K562 (cell line): ENCODE results near the gene MILR1. TPM values are rescaled to one million over a fixed set of nuclear protein-coding genes. Genes with fewer than 3 reads are reported as not detected.

Experiments
- ATAC-seq: fragments of 200-7000 bp; cut with Tn5 transposase; 3 replicates; pipeline ENCODE4 v1.9.1; 2020; ENCODE audit warnings: moderate library complexity
- BruUV-seq: library from RNA; stranded (reverse); fragments of 400-500 nt; replicated peaks from 2 replicates; lab custom pipeline; 2021; lab: Mats Ljungman, UMichigan
- CTCF ChIA-PET: fragments of 300-600 bp; formaldehyde crosslinking; extraction: SDS; loops from one replicate; lab custom pipeline; 2021; ENCODE audit warnings: low intra/inter-chr PET ratio; lab: Yijun Ruan, JAX
- POLR2A ChIA-PET: fragments of 300-600, 350-650 bp; sonication (Branson Sonifier 250); formaldehyde crosslinking; extraction: SDS; loops from one replicate; lab custom pipeline; 2021; ENCODE audit warnings: antibody characterized with exemption, inconsistent platforms; lab: Yijun Ruan, JAX
- DNase-seq, 4 experiments: peaks; one replicate each; pipeline versions ENCODE4 v3.0.0 to v3.0.0-alpha.2; 2011 to 2018; ENCODE audit warnings: low spot score in 3 of 4, mixed read lengths in 3 of 4; ENCODE audit errors: extremely low read depth in 1 of 4
- FAIRE-seq: peaks from 2 replicates; lab custom pipeline; 2011; peaks lifted over from hg19 to GRCh38; lab: Jason Lieb, UNC
- H2AFZ ChIP-seq: 2 replicates; pipeline ENCODE4 v1.6.0; 2011; ENCODE audit warnings: low read depth, low read length, control low read depth, inconsistent platforms
- H3K27ac ChIP-seq: fragments of 200-600 bp; 3 replicates; pipeline ENCODE4 v1.8.0; 2011; ENCODE audit warnings: low read depth, mild to moderate bottlenecking, control low read depth, inconsistent platforms, low read length, moderate library complexity, mixed read lengths; ENCODE audit errors: extremely low read depth
- H3K27me3 ChIP-seq, 2 experiments: fragments of 300-600 bp in 1 of 2; 2 replicates in 1 of 2; 3 replicates in 1 of 2; pipeline versions ENCODE4 v1.6.0 to v1.8.0; 2011; ENCODE audit warnings: inconsistent platforms in 2 of 2, low read length in 2 of 2, mild to moderate bottlenecking in 1 of 2, mixed read lengths in 1 of 2, moderate library complexity in 1 of 2; ENCODE audit not compliant: control insufficient read depth in 2 of 2, insufficient read depth in 2 of 2
- H3K36me3 ChIP-seq: fragments of 300-600 bp; 3 replicates; pipeline ENCODE4 v1.8.0; 2011; ENCODE audit warnings: mild to moderate bottlenecking, low read length, inconsistent platforms; ENCODE audit not compliant: control insufficient read depth, insufficient read depth
- H3K4me1 ChIP-seq, 2 experiments: fragments of 200-600 bp in 1 of 2; replicated peaks in 1 of 2; 2 replicates in 1 of 2; 3 replicates in 1 of 2; pipeline versions ENCODE4 v1.5.1 to v1.8.0; 2011; ENCODE audit warnings: inconsistent platforms in 2 of 2, low read length in 2 of 2, mild to moderate bottlenecking in 1 of 2, mixed read lengths in 1 of 2, moderate library complexity in 1 of 2; ENCODE audit not compliant: control insufficient read depth in 2 of 2, insufficient read depth in 2 of 2
- H3K4me2 ChIP-seq: 2 replicates; pipeline ENCODE4 v1.6.1; 2011; ENCODE audit warnings: low read length, control low read depth, inconsistent platforms, mixed read lengths; ENCODE audit not compliant: insufficient read depth
- H3K4me3 ChIP-seq: fragments of 200-600 bp; sonication (generic), shearing (Covaris generic); 2 replicates; pipeline ENCODE4 v1.5.1; 2016; ENCODE audit warnings: control low read depth, inconsistent platforms
- H3K79me2 ChIP-seq: fragments of 200-600 bp; 3 replicates; pipeline ENCODE4 v1.8.0; 2011; ENCODE audit warnings: low read length, inconsistent platforms; ENCODE audit not compliant: control insufficient read depth, insufficient read depth
- H3K9ac ChIP-seq, 2 experiments: 2 replicates each; pipeline versions ENCODE4 v1.6.0 to v1.6.1; 2011; ENCODE audit warnings: low read depth in 2 of 2, low read length in 2 of 2, control low read depth in 1 of 2, inconsistent platforms in 1 of 2, mild to moderate bottlenecking in 1 of 2, mixed read lengths in 1 of 2; ENCODE audit not compliant: insufficient read depth in 1 of 2
- H3K9me1 ChIP-seq: one replicate; pipeline ENCODE4 v1.6.0; 2011; ENCODE audit warnings: inconsistent platforms, mild to moderate bottlenecking, low read length, moderate library complexity; ENCODE audit not compliant: control insufficient read depth, insufficient read depth
- H3K9me3 ChIP-seq: replicated peaks from 2 replicates; pipeline ENCODE4 v1.5.1; 2011; ENCODE audit warnings: low read depth, low read length, inconsistent platforms; ENCODE audit not compliant: control insufficient read depth, insufficient read depth
- H4K20me1 ChIP-seq: replicated peaks from 2 replicates; pipeline ENCODE4 v1.6.1; 2011; ENCODE audit warnings: low read length, inconsistent platforms, mixed read lengths; ENCODE audit not compliant: control insufficient read depth, insufficient read depth
- EP300 ChIP-seq: IDR thresholded peaks from 2 replicates; pipeline ENCODE4 v1.6.1; 2012; ENCODE audit warnings: low read length, improper control_type of control experiment
- HMG20B ChIP-seq: fragments of 250-450 bp; sonication (Bioruptor Pico); IDR thresholded peaks from 2 replicates; pipeline ENCODE4 v1.5.0; 2021; ENCODE audit warnings: mild to moderate bottlenecking
- NR2C1 ChIP-seq, 2 experiments: fragments of 450-650 bp; IDR thresholded peaks; 2 replicates each; pipeline ENCODE4 v1.6.1; 2017; ENCODE audit warnings: mild to moderate bottlenecking in 2 of 2, antibody characterized with exemption in 1 of 2, inconsistent platforms in 1 of 2, missing compliant biosample characterization in 1 of 2, missing genetic modification characterization in 1 of 2
- NRF1 ChIP-seq, 2 experiments: fragments of 450-650 bp; IDR thresholded peaks in 1 of 2; conservative IDR thresholded peaks in 1 of 2; 2 replicates each; pipeline ENCODE4 v1.6.1; 2014; ENCODE audit warnings: mild to moderate bottlenecking in 2 of 2
- POLR2A ChIP-seq: fragments of 450-650 bp; conservative IDR thresholded peaks from 2 replicates; pipeline ENCODE4 v1.6.1; 2016
- VEZF1 ChIP-seq: fragments of 200-800 bp; sonication (Bioruptor generic); IDR thresholded peaks from 2 replicates; pipeline ENCODE4 v1.6.1; 2017; ENCODE audit warnings: missing genetic modification characterization, missing compliant biosample characterization
- ZBTB40 ChIP-seq, 2 experiments: fragments of 450-650 bp in 1 of 2; sonication (generic) in 1 of 2; formaldehyde crosslinking in 1 of 2; IDR thresholded peaks; 2 replicates each; pipeline versions ENCODE4 v1.7.1 to v1.9.0; 2016 to 2022; ENCODE audit warnings: inconsistent platforms in 1 of 2, mild to moderate bottlenecking in 1 of 2, missing genetic modification reagents in 1 of 2
- ZNF511 ChIP-seq: sonication (generic); formaldehyde crosslinking; IDR thresholded peaks from 2 replicates; pipeline ENCODE4 v1.8.0; 2022; ENCODE audit warnings: mild to moderate bottlenecking, missing genetic modification reagents
- WGBS: fragments of 100-300 bp; shearing (Covaris generic); methylation state at CpG from one replicate; pipeline ENCODE4 v1.1.6; 2016; ENCODE audit warnings: low coverage, mixed read lengths; ENCODE audit not compliant: insufficient coverage; ENCODE audit errors: missing lambda C conversion rate; 5-methylcytosine and 5-hydroxymethylcytosine counted together
- in situ Hi-C: fragments of 300-500 bp; cut with MboI; formaldehyde crosslinking; loops from 4 replicates; pipeline ENCODE4 v1.15.0; 2018; ENCODE audit warnings: inconsistent platforms, mixed read lengths
- intact Hi-C: fragments of 100-400 bp; cut with micrococcal nuclease; formaldehyde crosslinking; loops from 2 replicates; pipeline ENCODE4 v1.14.2; 2022
- polyA plus RNA-seq, 8 experiments: library from polyadenylated mRNA; depleted of rRNA in 4 of 8; stranded (reverse) in 5 of 8; unstranded in 3 of 8; fragments of >200 nt; fragmentation: Nextera tagmentation in 2 of 8; fragmentation: Illumina TruSeq in 1 of 8; extraction: Ambion mirVana in 2 of 8; extraction: Trizol in 1 of 8; gene quantifications; 2 replicates each; pipeline versions ENCODE4 v1.2.1 to v1.2.3, GENCODE V29; 2011 to 2014; ENCODE audit warnings: inconsistent platforms in 1 of 8, missing spikeins in 1 of 8
- total RNA-seq, 7 experiments: library from RNA; depleted of rRNA in 6 of 7; stranded (reverse); fragments of >200 nt in 6 of 7; fragmentation: Illumina TruSeq in 2 of 7; extraction: Trizol in 2 of 7; gene quantifications; 2 replicates each; pipeline versions ENCODE4 v1.2.1 to v1.2.3, GENCODE V29; 2011 to 2021; ENCODE audit warnings: low replicate concordance in 1 of 7
- TF ChIP-seq, protein P1 (sequence below): fragments of 450-650 bp; formaldehyde crosslinking; IDR thresholded peaks from 2 replicates; pipeline ENCODE4 v1.4.0; 2022; ENCODE audit warnings: missing genetic modification characterization

MILR1 gene
- total and polyA plus RNA-seq, 9 of the 15 experiments (the other 6 are each of a cell fraction or from before 2014, with no cell fraction given), result 3.8 to 14.1 (median 7.1) TPM

- Histone ChIP-seq H3K4me1 (no peaks in the 10 kb centered on the region), H2AFZ (no peak overlapping the region), H4K20me1 (no peaks in the 10 kb centered on the region), H3K9me3 (no peaks in the 10 kb centered on the region), H3K36me3 (no peaks in the 10 kb centered on the region), H3K4me2 (no peak overlapping the region), H3K27ac (no peak overlapping the region), H3K4me3 (no peak overlapping the region), H3K9ac (no peak overlapping the region), H3K27me3 (no peaks in the 10 kb centered on the region), H3K79me2 (no peaks in the 10 kb centered on the region), H3K9me1 (no peaks in the 10 kb centered on the region)
- no TSS peak for BruUV-seq
- intact Hi-C loops (no loop called here), in situ Hi-C loops (no loop called here)
- ATAC-seq (peak; percentile 20; the same call in 2 of the 3 replicates), FAIRE-seq (no peak), DNase-seq (no peak)
- ChIA-PET CTCF (no interaction called here), POLR2A (interaction anchor here (0.6 to 3.4 kb wide), 3 partner anchors 9 to 47 kb away, joined by 3 to 11 read pairs (median 3); partner anchors contain the start of gene MILR1)
- WGBS, result 40% methylated on average over 8 of the region's 8 CpGs
- no peak for TF ChIP-seq EP300
- no peak for TF ChIP-seq ZNF511
- TF ChIP-seq NRF1 (conservative IDR thresholded peaks at IDR 0.05 in 1 of 2, IDR thresholded peaks at IDR 0.05 in 1 of 2), result no peak
- no peak for TF ChIP-seq ZBTB40 (IDR thresholded peaks at IDR 0.05)
- TF ChIP-seq ZBTB40 (CRISPR knock-in tag; IDR thresholded peaks at IDR 0.05), result no peak
- TF ChIP-seq, protein P1, sequence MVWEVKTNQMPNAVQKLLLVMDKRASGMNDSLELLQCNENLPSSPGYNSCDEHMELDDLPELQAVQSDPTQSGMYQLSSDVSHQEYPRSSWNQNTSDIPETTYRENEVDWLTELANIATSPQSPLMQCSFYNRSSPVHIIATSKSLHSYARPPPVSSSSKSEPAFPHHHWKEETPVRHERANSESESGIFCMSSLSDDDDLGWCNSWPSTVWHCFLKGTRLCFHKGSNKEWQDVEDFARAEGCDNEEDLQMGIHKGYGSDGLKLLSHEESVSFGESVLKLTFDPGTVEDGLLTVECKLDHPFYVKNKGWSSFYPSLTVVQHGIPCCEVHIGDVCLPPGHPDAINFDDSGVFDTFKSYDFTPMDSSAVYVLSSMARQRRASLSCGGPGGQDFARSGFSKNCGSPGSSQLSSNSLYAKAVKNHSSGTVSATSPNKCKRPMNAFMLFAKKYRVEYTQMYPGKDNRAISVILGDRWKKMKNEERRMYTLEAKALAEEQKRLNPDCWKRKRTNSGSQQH (CRISPR knock-in tag), result no peak
- no peak for TF ChIP-seq POLR2A
- no peak for TF ChIP-seq NR2C1 (IDR thresholded peaks at IDR 0.05)
- TF ChIP-seq NR2C1 (tag; IDR thresholded peaks at IDR 0.05), result no peak
- TF ChIP-seq HMG20B (CRISPR knock-in tag), result no peak
- TF ChIP-seq VEZF1 (CRISPR knock-in tag), result no peak
Measured at GRCh38 chr17:64458756-64459155, 9.8 kb downstream of the MILR1 start.
